Measurements from ENCODE around the gene CDH4. TPM values are rescaled to one million over a fixed set of nuclear protein-coding genes. Genes with fewer than 3 reads are reported as not detected.

Gene CDH4
- total RNA-seq, 1 experiment from 2014 or later, result not detected

- TF ChIP-seq CTCF (IDR thresholded peaks at IDR 0.05) (no peak), POLR2AphosphoS5 (IDR thresholded peaks at IDR 0.05; ENCODE audit: low read depth, low read length) (no peak), REST (IDR thresholded peaks at IDR 0.05; ENCODE audit: insufficient read depth in 1 of 2, low read depth in 2 of 2, low read length in 1 of 2) (no peak), SIN3A (IDR thresholded peaks at IDR 0.05; ENCODE audit: borderline replicate concordance, insufficient read depth, low read depth, low read length) (no peak), TCF7L2 (IDR thresholded peaks at IDR 0.05; ENCODE audit: low read depth, low read length) (no peak)
- no peak for ATAC-seq
Observed at GRCh38 chr20:61900011-61900944, 648.2 kb downstream of the CDH4 start.

GRCh38 chr20:61900945-61901293 lies 648.9 kb downstream of the CDH4 start:
- ChIA-PET CTCF (interaction anchor here (0.6 kb wide), 1 partner anchor 1497 kb away, joined by 3 read pairs; no protein-coding TSS in a partner anchor), POLR2A (no interaction called here)
- ATAC-seq (no peak), DNase-seq (ENCODE audit: low read depth, low spot score) (no peak)
- Histone ChIP-seq H3K4me1 (ENCODE audit: control insufficient read depth, insufficient read depth, low read length) (peaks cover 7% of the 10 kb centered on the region; the same call in 1 of the 2 replicates), H3K4me3 (ENCODE audit: low read depth in 2 of 2, low read length in 2 of 2) (no peak overlapping the region), H3K27me3 (ENCODE audit: control insufficient read depth, insufficient read depth, low read length) (peaks cover 4% of the 10 kb centered on the region; the same call in 1 of the 2 replicates), H3K36me3 (ENCODE audit: control insufficient read depth, insufficient read depth, low read length) (no peaks in the 10 kb centered on the region), H3K9me3 (ENCODE audit: control insufficient read depth, insufficient read depth, low read depth, low read length) (no peaks in the 10 kb centered on the region), H3K27ac (ENCODE audit: low read length) (no peak overlapping the region)
- intact Hi-C loops (cut with micrococcal nuclease; ENCODE audit: unreplicated experiment) (no loop called here), in situ Hi-C loops (cut with HindIII; ENCODE audit: low pct_unique_long_range_greater_than_20kb, low sequenced_read_pairs) (no loop called here)
- TF ChIP-seq REST (IDR thresholded peaks at IDR 0.05; ENCODE audit: insufficient read depth in 1 of 2, low read depth in 2 of 2, low read length in 1 of 2) (no peak), CTCF (IDR thresholded peaks at IDR 0.05) (no peak), TCF7L2 (IDR thresholded peaks at IDR 0.05; ENCODE audit: low read depth, low read length) (no peak), POLR2AphosphoS5 (IDR thresholded peaks at IDR 0.05; ENCODE audit: low read depth, low read length) (no peak), SIN3A (IDR thresholded peaks at IDR 0.05; ENCODE audit: borderline replicate concordance, insufficient read depth, low read depth, low read length) (no peak)
- no TSS peak for BruUV-seq (replicated peaks)

More at GRCh38 chr20:61900011-61900944, 648.2 kb downstream of the CDH4 start:
- in situ Hi-C loops (cut with HindIII; ENCODE audit: low pct_unique_long_range_greater_than_20kb, low sequenced_read_pairs) (no loop called here), intact Hi-C loops (cut with micrococcal nuclease; ENCODE audit: unreplicated experiment) (no loop called here)
- peaks cover 4% of the 10 kb centered on the region; the same call in 1 of the 2 replicates for H3K27me3 ChIP-seq (ENCODE audit: control insufficient read depth, insufficient read depth, low read length)
- CTCF ChIA-PET, result no interaction called here
- H3K4me3 ChIP-seq (ENCODE audit: low read depth in 2 of 2, low read length in 2 of 2), result no peak overlapping the region
- no peak overlapping the region for H3K27ac ChIP-seq (ENCODE audit: low read length)
- H3K9me3 ChIP-seq (ENCODE audit: control insufficient read depth, insufficient read depth, low read depth, low read length), result no peaks in the 10 kb centered on the region
- no peaks in the 10 kb centered on the region for H3K36me3 ChIP-seq (ENCODE audit: control insufficient read depth, insufficient read depth, low read length)
- no peak for DNase-seq (ENCODE audit: low read depth, low spot score)
- H3K4me1 ChIP-seq (ENCODE audit: control insufficient read depth, insufficient read depth, low read length), result peaks cover 7% of the 10 kb centered on the region; the same call in 1 of the 2 replicates
- BruUV-seq (replicated peaks), result no TSS peak
- POLR2A ChIA-PET, result no interaction called here
